Nephron progenitor cell (in vitro differentiated cells): ENCODE data around the gene GAS7.

Experiments used
- DNase-seq: peaks from one replicate; pipeline ENCODE4 v3.0.0; 2021
- H3K27ac Mint-ChIP-seq: 2 replicates; pipeline ENCODE4 v1.8.0; 2021; ENCODE audit warnings: mild to moderate bottlenecking, moderate library complexity, mixed read lengths
- H3K27me3 Mint-ChIP-seq: 2 replicates; pipeline ENCODE4 v1.8.0; 2021; ENCODE audit warnings: mild to moderate bottlenecking, low read depth, mixed read lengths; ENCODE audit not compliant: poor library complexity
- H3K36me3 Mint-ChIP-seq: 2 replicates; pipeline ENCODE4 v1.8.0; 2021; ENCODE audit warnings: low read depth, mixed read lengths
- H3K4me1 Mint-ChIP-seq: 2 replicates; pipeline ENCODE4 v1.8.0; 2021; ENCODE audit warnings: mixed read lengths
- H3K4me3 Mint-ChIP-seq: 2 replicates; pipeline ENCODE4 v1.8.0; 2021; ENCODE audit warnings: mild to moderate bottlenecking, moderate library complexity, mixed read lengths
- H3K9me3 Mint-ChIP-seq: 2 replicates; pipeline ENCODE4 v1.8.0; 2021; ENCODE audit warnings: mild to moderate bottlenecking, moderate library complexity, mixed read lengths
- CTCF ChIP-seq: fragments of 200-600 bp; sonication (generic); IDR thresholded peaks from 2 replicates; pipeline ENCODE4 v1.5.0; 2021; ENCODE audit warnings: antibody characterized with exemption

Gene GAS7

GRCh38 chr17:9904277-9905077 lies 293.9 kb downstream of the GAS7 start:
- Mint-ChIP-seq H3K4me1 (peaks cover 84% of the 10 kb centered on the region), H3K27ac (no peak overlapping the region)

GRCh38 chr17:9902120-9902519 lies 296.3 kb downstream of the GAS7 start:
- no peak for DNase-seq
- TF ChIP-seq CTCF, result no peak
- no peak overlapping the region for H3K27ac Mint-ChIP-seq
- H3K4me1 Mint-ChIP-seq, result peaks cover 87% of the 10 kb centered on the region
- H3K36me3 Mint-ChIP-seq, result no peaks in the 10 kb centered on the region
- no peak overlapping the region for H3K4me3 Mint-ChIP-seq
- no peaks in the 10 kb centered on the region for H3K9me3 Mint-ChIP-seq
- no peaks in the 10 kb centered on the region for H3K27me3 Mint-ChIP-seq

More at GRCh38 chr17:9904277-9905077, 293.9 kb downstream of the GAS7 start:
- no peaks in the 10 kb centered on the region for H3K9me3 Mint-ChIP-seq
- H3K36me3 Mint-ChIP-seq, result no peaks in the 10 kb centered on the region
- TF ChIP-seq CTCF, result no peak
- no peaks in the 10 kb centered on the region for H3K27me3 Mint-ChIP-seq
- no peak for DNase-seq
- no peak overlapping the region for H3K4me3 Mint-ChIP-seq

GRCh38 chr17:9900784-9901183 lies 297.6 kb downstream of the GAS7 start:
- H3K4me1 Mint-ChIP-seq, result peaks cover 84% of the 10 kb centered on the region
- no peaks in the 10 kb centered on the region for H3K36me3 Mint-ChIP-seq
- TF ChIP-seq CTCF, result no peak
- DNase-seq, result no peak
- H3K27ac Mint-ChIP-seq, result peak overlapping the region; percentile 98
- no peaks in the 10 kb centered on the region for H3K9me3 Mint-ChIP-seq
- peak overlapping the region; percentile 19 for H3K4me3 Mint-ChIP-seq
- no peaks in the 10 kb centered on the region for H3K27me3 Mint-ChIP-seq

GRCh38 chr17:9900044-9900594 lies 298.3 kb downstream of the GAS7 start:
- no peaks in the 10 kb centered on the region for H3K27me3 Mint-ChIP-seq
- H3K4me1 Mint-ChIP-seq, result peaks cover 80% of the 10 kb centered on the region
- peak overlapping the region; percentile 98 for H3K27ac Mint-ChIP-seq
- H3K9me3 Mint-ChIP-seq, result no peaks in the 10 kb centered on the region
- no peak for TF ChIP-seq CTCF
- no peaks in the 10 kb centered on the region for H3K36me3 Mint-ChIP-seq
- H3K4me3 Mint-ChIP-seq, result peak overlapping the region; percentile 39
- no peak for DNase-seq

GRCh38 chr17:9899280-9900043 lies 298.9 kb downstream of the GAS7 start:
- Mint-ChIP-seq H3K27me3 (no peaks in the 10 kb centered on the region), H3K9me3 (no peaks in the 10 kb centered on the region), H3K4me3 (peak overlapping the region; percentile 46), H3K27ac (peak overlapping the region; percentile 98), H3K36me3 (no peaks in the 10 kb centered on the region), H3K4me1 (peaks cover 76% of the 10 kb centered on the region)
- no peak for DNase-seq
- no peak for TF ChIP-seq CTCF
